GM18907 (cell line): ENCODE results near the gene CXCL11.
"Not testable (repeated sequence)": the region's sequence is repeated elsewhere in the genome, so short reads cannot be mapped to it uniquely, and the experiment has no call there.

ENCODE experiments used
- ATAC-seq: cut with Tn5 transposase; IDR thresholded peaks from one replicate; pipeline ENCODE4 v1.9.1; 2021; ENCODE audit warnings: mild to moderate bottlenecking, moderate library complexity; ENCODE audit not compliant: unreplicated experiment

The CXCL11 gene

GRCh38 chr4:76035799-76036380 is at the start of gene CXCL11:
Gene CXCL11, minus strand, starts transcription at chr4:76036070. Its CDS starts 83 bp downstream, at chr4:76035987.
- ATAC-seq: no peak

GRCh38 chr4:76084542-76084941 is 48.7 kb upstream of the CXCL11 start:
- ATAC-seq: no peak

GRCh38 chr4:76083386-76083988 is 47.6 kb upstream of the CXCL11 start:
- no peak for ATAC-seq

GRCh38 chr4:76078033-76078613 is 42.3 kb upstream of the CXCL11 start:
- ATAC-seq: no peak

- no peak for ATAC-seq
Observed at GRCh38 chr4:76074993-76075600, 39.2 kb upstream of the CXCL11 start.

GRCh38 chr4:76074468-76074867 is 38.6 kb upstream of the CXCL11 start, which contains the start of gene ART3:
Gene ART3, plus strand, starts transcription at chr4:76074709. Its CDS starts 1,181 bp downstream, at chr4:76075890.
- ATAC-seq: no peak

- ATAC-seq: no peak
Observed at GRCh38 chr4:76072760-76073159, 36.9 kb upstream of the CXCL11 start.

- peak; percentile 74 for ATAC-seq
Observed at GRCh38 chr4:76067652-76068286, 31.9 kb upstream of the CXCL11 start.

GRCh38 chr4:76066546-76066945 is 30.7 kb upstream of the CXCL11 start:
- ATAC-seq: no peak

- ATAC-seq: peak; percentile 74
Observed at GRCh38 chr4:76061982-76062381, 26.1 kb upstream of the CXCL11 start.

GRCh38 chr4:76061421-76061820 is 25.6 kb upstream of the CXCL11 start:
- ATAC-seq: no peak

- no peak for ATAC-seq
Observed at GRCh38 chr4:76060506-76060905, 24.6 kb upstream of the CXCL11 start.

GRCh38 chr4:76059750-76060149 is 23.9 kb upstream of the CXCL11 start:
- ATAC-seq: no peak

GRCh38 chr4:76058888-76059426 is 23.1 kb upstream of the CXCL11 start:
- no peak for ATAC-seq

GRCh38 chr4:76058302-76058701 is 22.4 kb upstream of the CXCL11 start:
- ATAC-seq: peak; percentile 44

- ATAC-seq: no peak
Observed at GRCh38 chr4:76055421-76055820, 19.6 kb upstream of the CXCL11 start.

GRCh38 chr4:76055016-76055415 is 19.1 kb upstream of the CXCL11 start:
- ATAC-seq: peak; percentile 98

GRCh38 chr4:76053730-76054129 is 17.9 kb upstream of the CXCL11 start:
- no peak for ATAC-seq

GRCh38 chr4:76050560-76051050 is 14.7 kb upstream of the CXCL11 start:
- not testable (repeated sequence) for ATAC-seq

- not testable (repeated sequence) for ATAC-seq
Observed at GRCh38 chr4:76049860-76050416, 14.1 kb upstream of the CXCL11 start.

- ATAC-seq: not testable (repeated sequence)
Observed at GRCh38 chr4:76044686-76045085, 8.8 kb upstream of the CXCL11 start.
